HepG2 (cell line): ENCODE results near the gene NUP153. TPM values are rescaled to one million over a fixed set of nuclear protein-coding genes. Genes with fewer than 3 reads are reported as not detected.
A peak's percentile ranks its signal among the peaks of the same experiment; 100 is the strongest.

ENCODE experiments used
- ATF4 ChIP-seq, 2 experiments: fragments of 450-650 bp in 1 of 2; sonication (generic) in 1 of 2; formaldehyde crosslinking; IDR thresholded peaks; 2 replicates each; pipeline versions ENCODE4 v1.5.0 to v1.8.0; 2020 to 2022; ENCODE audit warnings: mild to moderate bottlenecking in 1 of 2, missing genetic modification reagents in 1 of 2
- ATF7-NPFF ChIP-seq: sonication (generic); formaldehyde crosslinking; IDR thresholded peaks from 2 replicates; pipeline ENCODE4 v1.8.1; 2023; ENCODE audit warnings: mild to moderate bottlenecking, low read depth, missing genetic modification reagents, moderate library complexity
- CSRNP1 ChIP-seq: sonication (generic); formaldehyde crosslinking; IDR thresholded peaks from 2 replicates; pipeline ENCODE4 v1.8.1; 2023; ENCODE audit warnings: mild to moderate bottlenecking, missing genetic modification reagents
- ELF1 ChIP-seq: sonication (generic); formaldehyde crosslinking; IDR thresholded peaks from 2 replicates; pipeline ENCODE4 v1.4.0; 2020; ENCODE audit warnings: missing genetic modification reagents
- GATAD2A ChIP-seq: IDR thresholded peaks from 2 replicates; pipeline ENCODE4 v1.6.1; 2016
- HOXA9 ChIP-seq: sonication (generic); formaldehyde crosslinking; IDR thresholded peaks from 2 replicates; pipeline ENCODE4 v1.8.1; 2022; ENCODE audit warnings: missing genetic modification reagents, mild to moderate bottlenecking, moderate library complexity, borderline replicate concordance
- MEIS1 ChIP-seq: sonication (generic); formaldehyde crosslinking; IDR thresholded peaks from 2 replicates; pipeline ENCODE4 v1.9.0; 2021; ENCODE audit warnings: mild to moderate bottlenecking, missing genetic modification reagents, moderate library complexity, borderline replicate concordance
- MYPOP ChIP-seq: sonication (generic); formaldehyde crosslinking; IDR thresholded peaks from 2 replicates; pipeline ENCODE4 v1.8.1; 2023; ENCODE audit warnings: mild to moderate bottlenecking, moderate library complexity, missing genetic modification reagents
- NBN ChIP-seq: fragments of 450-650 bp; conservative IDR thresholded peaks from 2 replicates; pipeline ENCODE4 v1.6.1; 2017
- NCOA5 ChIP-seq: sonication (generic); formaldehyde crosslinking; IDR thresholded peaks from 2 replicates; pipeline ENCODE4 v1.4.0; 2020; ENCODE audit warnings: missing genetic modification reagents
- RORA ChIP-seq: sonication (generic); formaldehyde crosslinking; IDR thresholded peaks from 2 replicates; pipeline ENCODE4 v1.5.0; 2020; ENCODE audit warnings: mild to moderate bottlenecking, missing genetic modification reagents, moderate library complexity
- SOX5 ChIP-seq: IDR thresholded peaks from 2 replicates; pipeline ENCODE4 v1.6.1; 2016; ENCODE audit warnings: borderline replicate concordance
- ZBTB20 ChIP-seq: sonication (generic); formaldehyde crosslinking; IDR thresholded peaks from 2 replicates; pipeline ENCODE4 v1.8.1; 2023; ENCODE audit warnings: missing genetic modification reagents, low read depth, mild to moderate bottlenecking, borderline replicate concordance
- ZMYM3 ChIP-seq: sonication (generic); formaldehyde crosslinking; IDR thresholded peaks from 2 replicates; pipeline ENCODE4 v1.5.1; 2020; ENCODE audit warnings: mild to moderate bottlenecking, missing genetic modification reagents
- ZNF331 ChIP-seq: sonication (generic); formaldehyde crosslinking; IDR thresholded peaks from 2 replicates; pipeline ENCODE4 v1.4.0; 2020; ENCODE audit warnings: missing genetic modification reagents
- ZNF503 ChIP-seq: sonication (generic); formaldehyde crosslinking; IDR thresholded peaks from 2 replicates; pipeline ENCODE4 v1.4.0; 2020; ENCODE audit warnings: missing genetic modification reagents
- ZNF747 ChIP-seq: sonication (generic); formaldehyde crosslinking; IDR thresholded peaks from 2 replicates; pipeline ENCODE4 v1.8.1; 2023; ENCODE audit warnings: missing genetic modification reagents, mild to moderate bottlenecking, borderline replicate concordance
- ZNF766 ChIP-seq: sonication (generic); formaldehyde crosslinking; IDR thresholded peaks from 2 replicates; pipeline ENCODE4 v1.5.0; 2020; ENCODE audit warnings: missing genetic modification reagents, borderline replicate concordance
- ZNF788 ChIP-seq: sonication (generic); formaldehyde crosslinking; IDR thresholded peaks from 2 replicates; pipeline ENCODE4 v1.5.0; 2020; ENCODE audit warnings: mild to moderate bottlenecking, missing genetic modification reagents, borderline replicate concordance
- ZNF800 ChIP-seq: sonication (generic); formaldehyde crosslinking; IDR thresholded peaks from 2 replicates; pipeline ENCODE4 v1.4.0; 2020; ENCODE audit warnings: missing genetic modification reagents
- polyA plus RNA-seq, 8 experiments: library from polyadenylated mRNA; depleted of rRNA in 3 of 8; stranded (reverse) in 7 of 8; unstranded in 1 of 8; fragments of >200 nt; fragmentation: Illumina TruSeq in 4 of 8; extraction: Trizol in 4 of 8; gene quantifications; 2 replicates each; pipeline versions ENCODE4 v1.2.1 to v1.2.3, GENCODE V29; 2011 to 2016; ENCODE audit warnings: low read depth in 4 of 8, missing spikeins in 1 of 8, mixed read lengths in 1 of 8; ENCODE audit not compliant: insufficient read depth in 1 of 8
- total RNA-seq, 5 experiments: library from RNA; depleted of rRNA; stranded (reverse); fragments of >200 nt; fragmentation: Illumina TruSeq; extraction: Trizol; gene quantifications; 2 replicates each; pipeline ENCODE4 v1.2.3, GENCODE V29; 2016; ENCODE audit warnings: low read depth in 1 of 5
- TF ChIP-seq, protein P1 (sequence below): IDR thresholded peaks from 2 replicates; pipeline ENCODE4 v1.6.1; 2016

Gene NUP153
- total and polyA plus RNA-seq, 2 of the 13 experiments (the other 11 are each of a cell fraction or from before 2014, with no cell fraction given) = 29.8 to 55.2 TPM

DNA sequence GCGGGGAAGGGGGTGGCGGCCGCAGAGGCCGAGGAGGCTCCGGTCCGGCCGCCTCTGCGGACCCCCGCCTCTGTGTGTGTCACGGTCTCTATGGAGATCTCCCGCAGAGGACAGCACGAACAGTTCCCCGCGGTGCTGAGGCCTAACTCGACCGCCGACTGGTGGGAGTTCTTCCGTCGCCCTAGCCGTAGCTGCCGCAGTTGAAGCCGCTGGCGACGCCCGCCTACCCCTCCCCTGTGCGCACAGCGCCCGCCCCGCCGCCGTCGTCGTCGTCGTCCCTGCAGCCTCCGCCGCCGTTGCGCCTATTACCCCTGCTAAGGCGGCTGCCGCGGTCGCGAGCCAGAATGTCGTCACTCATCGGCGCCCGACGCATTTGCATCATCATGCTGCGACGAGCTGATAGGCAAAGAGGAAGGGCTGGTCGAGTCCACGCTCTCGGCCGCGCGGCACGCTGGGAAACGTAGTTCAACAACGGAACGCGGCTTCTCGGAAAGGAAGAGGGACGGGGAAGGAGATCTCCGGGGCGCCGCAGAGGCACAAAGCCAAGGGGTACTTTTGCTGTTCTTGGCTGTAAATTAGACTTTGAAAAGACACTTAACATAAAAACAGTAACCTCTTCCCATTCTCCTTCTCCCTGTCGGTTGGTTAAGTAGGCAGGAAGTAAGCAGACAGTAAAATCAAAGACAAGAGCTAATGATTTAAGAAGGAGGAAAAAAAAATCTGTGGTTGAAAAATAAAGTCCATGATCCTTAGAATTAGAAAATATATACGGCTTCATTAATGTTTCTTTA is at the start of gene NUP153 (continued):
- TF ChIP-seq CSRNP1 (CRISPR knock-in tag) (no peak), ZNF331 (CRISPR knock-in tag) (peak; percentile 98), RORA (CRISPR knock-in tag) (no peak), ZNF766 (CRISPR knock-in tag) (peak; percentile 95; the same call in 1 of the 2 replicates), MEIS1 (CRISPR knock-in tag) (peak; percentile 95; the same call in 1 of the 2 replicates), HOXA9 (peak; percentile 13; the same call in 1 of the 2 replicates), ZNF503 (CRISPR knock-in tag) (peak; percentile 80), ZNF788 (CRISPR knock-in tag) (peak; percentile 100), NBN (no peak), ATF7-NPFF (CRISPR knock-in tag) (peak; percentile 81), ZBTB20 (CRISPR knock-in tag) (no peak), GATAD2A (CRISPR knock-in tag) (peak; percentile 89), SOX5 (CRISPR knock-in tag) (peak; percentile 84), ZNF747 (CRISPR knock-in tag) (peak; percentile 94; the same call in 1 of the 2 replicates), ATF4 (CRISPR knock-in tag; IDR thresholded peaks at IDR 0.05) (peak in 1 of 2 experiments; percentile 75; a peak in 2 of 4 replicates), ZNF800 (CRISPR knock-in tag) (peak; percentile 83; the same call in 1 of the 2 replicates), MYPOP (CRISPR knock-in tag) (peak; percentile 60), ELF1 (CRISPR knock-in tag) (peak; percentile 100), ZMYM3 (CRISPR knock-in tag) (no peak), NCOA5 (CRISPR knock-in tag) (no peak)
- TF ChIP-seq, protein P1, sequence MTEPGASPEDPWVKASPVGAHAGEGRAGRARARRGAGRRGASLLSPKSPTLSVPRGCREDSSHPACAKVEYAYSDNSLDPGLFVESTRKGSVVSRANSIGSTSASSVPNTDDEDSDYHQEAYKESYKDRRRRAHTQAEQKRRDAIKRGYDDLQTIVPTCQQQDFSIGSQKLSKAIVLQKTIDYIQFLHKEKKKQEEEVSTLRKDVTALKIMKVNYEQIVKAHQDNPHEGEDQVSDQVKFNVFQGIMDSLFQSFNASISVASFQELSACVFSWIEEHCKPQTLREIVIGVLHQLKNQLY = peak; percentile 86
